Measurements from ENCODE around the gene GJD4.

- TF ChIP-seq TAF1 (IDR thresholded peaks at IDR 0.05; ENCODE audit: borderline replicate concordance, low read depth, low read length): no peak
- no peak for TF ChIP-seq POLR2A (IDR thresholded peaks at IDR 0.05; ENCODE audit: low read depth, low read length)
- TF ChIP-seq POLR2AphosphoS5 (IDR thresholded peaks at IDR 0.05; ENCODE audit: low read depth, low read length): no peak
These were observed 29.5 kb upstream of the GJD4 start for GRCh38 chr10:35575640-35576039.

Measured in GM12892 (cell line).